CD14-positive monocyte (primary cell): ENCODE results near the gene SSR3. TPM values are rescaled to one million over a fixed set of nuclear protein-coding genes. Genes with fewer than 3 reads are reported as not detected.

ENCODE experiments used
- DNase-seq, 3 donors: peaks; one replicate each; pipeline ENCODE4 v3.0.0-alpha.2; 2011 to 2022
- H2AFZ ChIP-seq: 2 replicates; pipeline ENCODE4 v1.6.0; 2012; ENCODE audit warnings: mild to moderate bottlenecking, low read depth, low read length, inconsistent platforms; ENCODE audit not compliant: insufficient read depth, poor library complexity, severe bottlenecking
- H3K27ac ChIP-seq, 2 donors: 1 replicate in 1 of 2; 2 replicates in 1 of 2; pipeline ENCODE4 v1.5.1; 2012 to 2013; ENCODE audit warnings: low read length in 2 of 2, control low read depth in 1 of 2, inconsistent platforms in 1 of 2, low read depth in 1 of 2, mild to moderate bottlenecking in 1 of 2
- H3K27me3 ChIP-seq, 2 donors: one replicate each; pipeline versions ENCODE4 v1.6.0 to v1.6.1; 2011 to 2013; ENCODE audit warnings: low read length in 2 of 2; ENCODE audit not compliant: control insufficient read depth in 2 of 2, insufficient read depth in 2 of 2
- H3K36me3 ChIP-seq, 2 donors: replicated peaks in 1 of 2; 1 replicate in 1 of 2; 2 replicates in 1 of 2; pipeline versions ENCODE4 v1.5.1 to v1.6.1; 2012 to 2013; ENCODE audit warnings: low read length in 2 of 2, control low read depth in 1 of 2, inconsistent platforms in 1 of 2, mild to moderate bottlenecking in 1 of 2; ENCODE audit not compliant: insufficient read depth in 2 of 2, control insufficient read depth in 1 of 2
- H3K4me1 ChIP-seq, 2 donors: 1 replicate in 1 of 2; 2 replicates in 1 of 2; pipeline versions ENCODE4 v1.5.1 to v1.6.1; 2012 to 2013; ENCODE audit warnings: low read length in 2 of 2, control low read depth in 1 of 2, inconsistent platforms in 1 of 2, mild to moderate bottlenecking in 1 of 2, moderate library complexity in 1 of 2; ENCODE audit not compliant: insufficient read depth in 2 of 2, control insufficient read depth in 1 of 2
- H3K4me2 ChIP-seq: replicated peaks from 2 replicates; pipeline ENCODE3; 2012; ENCODE audit warnings: low read length, moderate library complexity, mild to moderate bottlenecking; ENCODE audit not compliant: poor library complexity, severe bottlenecking; ENCODE audit errors: extremely low read depth
- H3K4me3 ChIP-seq, 3 experiments: fragments of 200-600 bp in 1 of 3; sonication (generic) in 1 of 3; replicated peaks in 1 of 3; 1 replicate in 2 of 3; 2 replicates in 1 of 3; pipeline ENCODE4 v1.5.1; 2011 to 2013; ENCODE audit warnings: low read length in 3 of 3, mild to moderate bottlenecking in 3 of 3, control low read depth in 2 of 3, low read depth in 2 of 3, inconsistent platforms in 1 of 3, moderate library complexity in 1 of 3
- H3K79me2 ChIP-seq: 2 replicates; pipeline ENCODE4 v1.6.0; 2012; ENCODE audit warnings: mild to moderate bottlenecking, control low read depth, inconsistent platforms, low read length, moderate library complexity; ENCODE audit not compliant: insufficient read depth
- H3K9ac ChIP-seq: 2 replicates; pipeline ENCODE4 v1.6.0; 2017; ENCODE audit warnings: low read length, mild to moderate bottlenecking; ENCODE audit not compliant: insufficient read depth, poor library complexity, severe bottlenecking
- H3K9me3 ChIP-seq, 2 donors: replicated peaks in 1 of 2; 1 replicate in 1 of 2; 2 replicates in 1 of 2; pipeline versions ENCODE4 v1.5.1 to v1.6.1; 2012 to 2013; ENCODE audit warnings: low read length in 2 of 2, control low read depth in 1 of 2; ENCODE audit not compliant: control insufficient read depth in 1 of 2, insufficient read depth in 1 of 2
- H4K20me1 ChIP-seq: 2 replicates; pipeline ENCODE4 v1.6.0; 2012; ENCODE audit warnings: mild to moderate bottlenecking, low read length, control low read depth, moderate library complexity; ENCODE audit not compliant: insufficient read depth
- H3K27ac Mint-ChIP-seq, 7 donors: one replicate each; pipeline ENCODE4 v1.8.0; 2020; ENCODE audit warnings: mild to moderate bottlenecking in 7 of 7, mixed read lengths in 7 of 7, moderate library complexity in 6 of 7, inconsistent platforms in 2 of 7
- H3K27me3 Mint-ChIP-seq, 3 donors: one replicate each; pipeline ENCODE4 v1.8.0; 2021 to 2022; ENCODE audit warnings: low read depth in 3 of 3, mild to moderate bottlenecking in 3 of 3, mixed read lengths in 3 of 3, moderate library complexity in 3 of 3, inconsistent platforms in 1 of 3
- H3K36me3 Mint-ChIP-seq, 2 donors: one replicate each; pipeline ENCODE4 v1.8.0; 2020; ENCODE audit warnings: mixed read lengths in 2 of 2, inconsistent platforms in 1 of 2, mild to moderate bottlenecking in 1 of 2
- H3K4me1 Mint-ChIP-seq: one replicate; pipeline ENCODE4 v1.8.0; 2020; ENCODE audit warnings: mild to moderate bottlenecking, mixed read lengths
- H3K4me3 Mint-ChIP-seq, 2 donors: one replicate each; pipeline ENCODE4 v1.8.0; 2020; ENCODE audit warnings: mild to moderate bottlenecking in 2 of 2, mixed read lengths in 2 of 2, moderate library complexity in 1 of 2
- H3K9me3 Mint-ChIP-seq, 7 donors: one replicate each; pipeline ENCODE4 v1.8.0; 2020 to 2022; ENCODE audit warnings: mixed read lengths in 7 of 7, mild to moderate bottlenecking in 6 of 7, moderate library complexity in 6 of 7, inconsistent platforms in 2 of 7
- WGBS: methylation state at CpG from one replicate; pipeline ENCODE4 v1.1.5; 2013; ENCODE audit warnings: missing lambda C conversion rate; ENCODE audit not compliant: insufficient coverage; 5-methylcytosine and 5-hydroxymethylcytosine counted together
- intact Hi-C, 2 donors: fragments of 100-400 bp; cut with micrococcal nuclease; formaldehyde crosslinking; loops; one replicate each; pipeline versions ENCODE4 v1.15.0 to v1.15.1; 2023
- polyA plus RNA-seq, 3 donors: library from polyadenylated mRNA; depleted of rRNA in 1 of 3; unstranded in 2 of 3; stranded (reverse) in 1 of 3; fragments of 300-500 nt in 2 of 3; fragments of >200 nt in 1 of 3; fragmentation: Illumina TruSeq in 2 of 3; gene quantifications; 1 replicate in 2 of 3; 2 replicates in 1 of 3; pipeline ENCODE4 v1.2.3, GENCODE V29; 2012 to 2021
- TF ChIP-seq, protein P1 (sequence below): fragments of 200-600 bp; IDR thresholded peaks from one replicate; pipeline ENCODE4 v1.8.0; 2022; ENCODE audit warnings: antibody characterized with exemption, mild to moderate bottlenecking

Gene SSR3
- polyA plus RNA-seq, 3 donors: 46.6 to 243 (median 230) TPM

DNA sequence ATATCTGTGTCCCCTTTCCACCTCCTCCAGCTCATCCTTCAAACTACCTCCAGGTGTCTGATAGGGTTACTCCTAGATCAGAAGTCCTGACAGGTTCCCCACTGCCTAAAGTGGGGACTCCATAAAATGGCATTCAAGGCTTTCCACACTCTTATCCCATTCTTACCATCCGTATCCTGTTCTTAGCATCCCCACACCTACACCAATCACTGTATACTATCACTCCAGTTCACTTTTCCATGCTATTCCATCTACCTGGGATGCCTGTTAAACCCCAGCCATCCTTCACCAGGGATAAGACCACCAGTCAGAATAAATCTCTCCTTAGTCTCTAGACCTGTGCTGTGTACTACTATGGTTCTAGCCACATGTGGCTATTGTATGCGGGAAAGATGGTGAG, 19.1 kb downstream of the SSR3 start:
- Mint-ChIP-seq H3K4me3 (no peak overlapping the region), H3K4me1 (peaks cover 5% of the 10 kb centered on the region), H3K9me3 (no peaks in the 10 kb centered on the region), H3K27me3 (peaks cover 0 to 1% (median 0%) of the 10 kb centered on the region in 3 donors), H3K36me3 (peaks cover 25 to 32% of the 10 kb centered on the region in 2 donors), H3K27ac (peak overlapping the region in 2 of 7 donors; percentile 1 to 31)
- H3K36me3 ChIP-seq: peaks cover 9 to 43% of the 10 kb centered on the region in 2 donors
- H3K4me2 ChIP-seq: no peak overlapping the region
- intact Hi-C loops: loop anchor here in 1 of 2 donors (10.0 kb wide), 1 partner anchor 381 kb away; no protein-coding TSS in a partner anchor
- no peak overlapping the region for H3K27ac ChIP-seq
- WGBS: 100% methylated on average over 1 of the region's 2 CpGs
- H3K79me2 ChIP-seq: no peaks in the 10 kb centered on the region
- TF ChIP-seq, protein P1, sequence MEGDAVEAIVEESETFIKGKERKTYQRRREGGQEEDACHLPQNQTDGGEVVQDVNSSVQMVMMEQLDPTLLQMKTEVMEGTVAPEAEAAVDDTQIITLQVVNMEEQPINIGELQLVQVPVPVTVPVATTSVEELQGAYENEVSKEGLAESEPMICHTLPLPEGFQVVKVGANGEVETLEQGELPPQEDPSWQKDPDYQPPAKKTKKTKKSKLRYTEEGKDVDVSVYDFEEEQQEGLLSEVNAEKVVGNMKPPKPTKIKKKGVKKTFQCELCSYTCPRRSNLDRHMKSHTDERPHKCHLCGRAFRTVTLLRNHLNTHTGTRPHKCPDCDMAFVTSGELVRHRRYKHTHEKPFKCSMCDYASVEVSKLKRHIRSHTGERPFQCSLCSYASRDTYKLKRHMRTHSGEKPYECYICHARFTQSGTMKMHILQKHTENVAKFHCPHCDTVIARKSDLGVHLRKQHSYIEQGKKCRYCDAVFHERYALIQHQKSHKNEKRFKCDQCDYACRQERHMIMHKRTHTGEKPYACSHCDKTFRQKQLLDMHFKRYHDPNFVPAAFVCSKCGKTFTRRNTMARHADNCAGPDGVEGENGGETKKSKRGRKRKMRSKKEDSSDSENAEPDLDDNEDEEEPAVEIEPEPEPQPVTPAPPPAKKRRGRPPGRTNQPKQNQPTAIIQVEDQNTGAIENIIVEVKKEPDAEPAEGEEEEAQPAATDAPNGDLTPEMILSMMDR: no peak
- no peaks in the 10 kb centered on the region for H3K4me1 ChIP-seq
- no peaks in the 10 kb centered on the region for H4K20me1 ChIP-seq
- H2AFZ ChIP-seq: no peak overlapping the region
- no peak overlapping the region for H3K9ac ChIP-seq
- H3K4me3 ChIP-seq: no peak overlapping the region
- DNase-seq: no peak
- no peaks in the 10 kb centered on the region for H3K9me3 ChIP-seq
- H3K27me3 ChIP-seq: no peaks in the 10 kb centered on the region

DNA sequence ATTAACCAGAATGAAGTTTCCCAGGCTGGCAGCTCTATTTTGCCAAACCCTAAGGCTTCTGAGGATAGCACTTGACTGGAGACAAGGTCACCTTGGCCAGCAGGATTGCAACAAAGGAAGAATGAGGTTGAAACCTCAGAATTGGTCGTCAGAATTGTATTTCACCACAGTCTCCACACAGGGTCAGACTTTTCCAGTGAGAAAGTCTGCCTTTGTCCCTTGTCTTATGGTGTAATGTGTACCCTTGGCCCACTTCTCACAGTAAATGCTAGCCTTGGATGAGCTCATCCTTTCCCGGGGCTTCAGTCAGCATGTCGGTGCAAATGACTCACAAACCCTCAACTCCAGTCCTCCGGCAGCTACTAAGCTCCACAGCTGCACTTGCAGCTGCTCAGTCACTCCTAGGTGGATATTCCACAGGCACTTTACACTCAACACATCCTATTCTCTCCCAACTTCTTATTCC, 19.7 kb downstream of the SSR3 start:
- TF ChIP-seq, protein P1: no peak
- Mint-ChIP-seq H3K27ac (peak overlapping the region in 1 of 7 donors; percentile 68), H3K27me3 (peaks cover 0 to 3% (median 0%) of the 10 kb centered on the region in 3 donors), H3K9me3 (no peaks in the 10 kb centered on the region), H3K4me3 (no peak overlapping the region), H3K36me3 (peaks cover 25 to 29% of the 10 kb centered on the region in 2 donors), H3K4me1 (peaks cover 5% of the 10 kb centered on the region)
- Histone ChIP-seq H3K9ac (no peak overlapping the region), H2AFZ (no peak overlapping the region), H3K9me3 (no peaks in the 10 kb centered on the region), H3K4me1 (no peaks in the 10 kb centered on the region), H3K4me3 (no peak overlapping the region), H3K27me3 (no peaks in the 10 kb centered on the region), H3K27ac (no peak overlapping the region), H4K20me1 (no peaks in the 10 kb centered on the region), H3K79me2 (no peaks in the 10 kb centered on the region), H3K4me2 (no peak overlapping the region), H3K36me3 (peaks cover 9 to 37% of the 10 kb centered on the region in 2 donors)
- peak in 2 of 3 donors; percentile 21 to 48 for DNase-seq
- intact Hi-C loops: loop anchor here in 1 of 2 donors (10.0 kb wide), 1 partner anchor 380 kb away; no protein-coding TSS in a partner anchor
- WGBS: 69% methylated on average over 3 of the region's 4 CpGs
